Neural cell (in vitro differentiated cells): ENCODE data around the gene DDX1. TPM values are rescaled to one million over a fixed set of nuclear protein-coding genes. Genes with fewer than 3 reads are reported as not detected.

Experiments used
- H2AFZ ChIP-seq: fragments of 200-600, 300-800 bp; sonication (generic), shearing (Covaris generic); 2 replicates; pipeline ENCODE4 v1.6.0; 2014; ENCODE audit warnings: low read depth, mild to moderate bottlenecking, antibody characterized with exemption, low read length, moderate library complexity
- H3F3A ChIP-seq: fragments of 200-600 bp; shearing (Covaris generic); 2 replicates; pipeline ENCODE4 v1.6.1; 2016; ENCODE audit warnings: mild to moderate bottlenecking, moderate library complexity, mixed read lengths, antibody characterized with exemption, low read length; ENCODE audit not compliant: insufficient read depth, poor library complexity, severe bottlenecking
- H3K27ac ChIP-seq: fragments of 200-600, 300-800 bp; sonication (generic), shearing (Covaris generic); 2 replicates; pipeline ENCODE4 v1.5.1; 2014; ENCODE audit warnings: mild to moderate bottlenecking, low read length, moderate library complexity
- H3K27me3 ChIP-seq: fragments of 300-800, 200-600 bp; sonication (generic), shearing (Covaris generic); 2 replicates; pipeline ENCODE4 v1.6.0; 2014; ENCODE audit warnings: mild to moderate bottlenecking, low read depth, low read length, moderate library complexity; ENCODE audit not compliant: insufficient read depth
- H3K36me3 ChIP-seq: fragments of 300-800, 200-600 bp; sonication (generic), shearing (Covaris generic); 2 replicates; pipeline ENCODE4 v1.5.1; 2014; ENCODE audit warnings: mild to moderate bottlenecking, antibody characterized with exemption, low read length, moderate library complexity; ENCODE audit not compliant: insufficient read depth
- H3K4me2 ChIP-seq: fragments of 300-800, 200-600 bp; sonication (generic), shearing (Covaris generic); 2 replicates; pipeline ENCODE4 v1.6.0; 2014; ENCODE audit warnings: mild to moderate bottlenecking, low read length
- H3K4me3 ChIP-seq: fragments of 300-800, 200-600 bp; sonication (generic), shearing (Covaris generic); 2 replicates; pipeline ENCODE4 v1.5.1; 2014; ENCODE audit warnings: mild to moderate bottlenecking, low read length, moderate library complexity
- H3K79me2 ChIP-seq: fragments of 200-600 bp; shearing (Covaris generic); replicated peaks from 2 replicates; pipeline ENCODE4 v1.6.0; 2014; ENCODE audit warnings: mild to moderate bottlenecking, low read length, moderate library complexity; ENCODE audit not compliant: insufficient read depth
- H3K9ac ChIP-seq: fragments of 300-800, 200-600 bp; sonication (generic), shearing (Covaris generic); 2 replicates; pipeline ENCODE4 v1.6.1; 2016; ENCODE audit warnings: mild to moderate bottlenecking, low read length, mixed read lengths
- H3K9me2 ChIP-seq: fragments of 200-600 bp; shearing (Covaris generic); 2 replicates; pipeline ENCODE4 v1.6.1; 2016; ENCODE audit warnings: mild to moderate bottlenecking, low read length, mixed read lengths; ENCODE audit not compliant: insufficient read depth
- H3K9me3 ChIP-seq: fragments of 200-600, 300-800 bp; sonication (generic), shearing (Covaris generic); 2 replicates; pipeline ENCODE4 v1.6.1; 2016; ENCODE audit warnings: mild to moderate bottlenecking, mixed run types, low read length, moderate library complexity, mixed read lengths
- H4K20me1 ChIP-seq: fragments of 200-600 bp; shearing (Covaris generic); 2 replicates; pipeline ENCODE4 v1.6.1; 2016; ENCODE audit warnings: mild to moderate bottlenecking, mixed run types; ENCODE audit not compliant: insufficient read depth
- CTCF ChIP-seq: fragments of 450-650 bp; IDR thresholded peaks from 2 replicates; pipeline ENCODE4 v1.5.1; 2014; ENCODE audit warnings: antibody characterized with exemption, mild to moderate bottlenecking, moderate library complexity; ENCODE audit not compliant: poor library complexity, severe bottlenecking
- EP300 ChIP-seq: fragments of 450-650 bp; conservative IDR thresholded peaks from 2 replicates; pipeline ENCODE4 v1.6.1; 2014; ENCODE audit warnings: antibody characterized with exemption, mild to moderate bottlenecking, moderate library complexity; ENCODE audit not compliant: poor library complexity, severe bottlenecking
- EZH2 ChIP-seq: fragments of 200-600, 300-800 bp; shearing (Covaris generic), sonication (generic); IDR thresholded peaks from 2 replicates; pipeline ENCODE4 v1.6.1; 2014; ENCODE audit warnings: antibody characterized with exemption, low read length, borderline replicate concordance, mild to moderate bottlenecking; ENCODE audit not compliant: insufficient read depth, poor library complexity, severe bottlenecking
- MXI1 ChIP-seq: fragments of 450-650 bp; conservative IDR thresholded peaks from 2 replicates; pipeline ENCODE4 v1.6.1; 2014; ENCODE audit warnings: antibody characterized with exemption, mild to moderate bottlenecking; ENCODE audit not compliant: poor library complexity, severe bottlenecking
- POLR2AphosphoS5 ChIP-seq: IDR thresholded peaks from 2 replicates; pipeline ENCODE4 v1.6.1; 2012
- RAD21 ChIP-seq: fragments of 450-650 bp; conservative IDR thresholded peaks from 2 replicates; pipeline ENCODE4 v1.6.1; 2014; ENCODE audit warnings: antibody characterized with exemption, mild to moderate bottlenecking, moderate library complexity
- REST ChIP-seq: IDR thresholded peaks from 2 replicates; pipeline ENCODE4 v1.6.1; 2012; ENCODE audit warnings: borderline replicate concordance
- SMC3 ChIP-seq: fragments of 450-650 bp; conservative IDR thresholded peaks from 2 replicates; pipeline ENCODE4 v1.6.1; 2014; ENCODE audit warnings: antibody characterized with exemption, mild to moderate bottlenecking, moderate library complexity; ENCODE audit not compliant: poor library complexity
- TAF1 ChIP-seq: IDR thresholded peaks from 2 replicates; pipeline ENCODE4 v1.6.1; 2012; ENCODE audit warnings: low read depth
- polyA plus RNA-seq: library from polyadenylated mRNA; depleted of rRNA; stranded (reverse); fragments of >200 nt; gene quantifications from 2 replicates; pipeline ENCODE4 v1.2.3, GENCODE V29; 2014

The DDX1 gene
- polyA plus RNA-seq, 1 donor from 2014 or later = 159 TPM

- Histone ChIP-seq H3K4me3 (no peak overlapping the region), H3K79me2 (no peaks in the 10 kb centered on the region), H3K9ac (no peak overlapping the region), H3K36me3 (peaks cover 25% of the 10 kb centered on the region), H3K27ac (no peak overlapping the region), H4K20me1 (no peaks in the 10 kb centered on the region), H3K4me2 (no peak overlapping the region), H2AFZ (no peak overlapping the region), H3F3A (no peaks in the 10 kb centered on the region), H3K27me3 (no peaks in the 10 kb centered on the region), H3K9me3 (no peaks in the 10 kb centered on the region), H3K9me2 (peaks cover 2% of the 10 kb centered on the region)
- no peak for TF ChIP-seq EP300
- TF ChIP-seq EZH2 = no peak
- TF ChIP-seq RAD21 = no peak
- TF ChIP-seq POLR2AphosphoS5 = no peak
- no peak for TF ChIP-seq REST
- no peak for TF ChIP-seq SMC3
- no peak for TF ChIP-seq MXI1
- no peak for TF ChIP-seq TAF1
- no peak for TF ChIP-seq CTCF
Observed at GRCh38 chr2:15602393-15602792, 10.7 kb downstream of the DDX1 start.

GRCh38 chr2:15603044-15603765 is 11.5 kb downstream of the DDX1 start:
- Histone ChIP-seq H4K20me1 (no peaks in the 10 kb centered on the region), H3K27ac (no peak overlapping the region), H3K36me3 (peaks cover 21% of the 10 kb centered on the region), H3K4me3 (no peak overlapping the region), H3F3A (no peaks in the 10 kb centered on the region), H2AFZ (no peak overlapping the region), H3K9me3 (no peaks in the 10 kb centered on the region), H3K4me2 (no peak overlapping the region), H3K9me2 (no peaks in the 10 kb centered on the region), H3K79me2 (no peaks in the 10 kb centered on the region), H3K9ac (no peak overlapping the region), H3K27me3 (no peaks in the 10 kb centered on the region)
- TF ChIP-seq POLR2AphosphoS5 (no peak), REST (no peak), MXI1 (no peak), RAD21 (no peak), EZH2 (no peak), SMC3 (no peak), EP300 (no peak), CTCF (no peak), TAF1 (no peak)
